Muscle of back (tissue), 11 donors: ENCODE results near the gene PARN. TPM values are rescaled to one million over a fixed set of nuclear protein-coding genes. Genes with fewer than 3 reads are reported as not detected.

Experiments
- DNase-seq, 3 donors: peaks; one replicate each; pipeline versions ENCODE4 v3.0.0 to v3.0.0-alpha.2; 2013
- polyA plus RNA-seq, 10 donors: library from polyadenylated mRNA; unstranded; fragments of 120-200 nt; gene quantifications; one replicate each; pipeline ENCODE4 v1.2.1, GENCODE V29; 2013; ENCODE audit not compliant: insufficient read length in 10 of 10

PARN gene
- polyA plus RNA-seq, 10 donors, result 12.8 to 20.0 (median 17.4) TPM

DNA sequence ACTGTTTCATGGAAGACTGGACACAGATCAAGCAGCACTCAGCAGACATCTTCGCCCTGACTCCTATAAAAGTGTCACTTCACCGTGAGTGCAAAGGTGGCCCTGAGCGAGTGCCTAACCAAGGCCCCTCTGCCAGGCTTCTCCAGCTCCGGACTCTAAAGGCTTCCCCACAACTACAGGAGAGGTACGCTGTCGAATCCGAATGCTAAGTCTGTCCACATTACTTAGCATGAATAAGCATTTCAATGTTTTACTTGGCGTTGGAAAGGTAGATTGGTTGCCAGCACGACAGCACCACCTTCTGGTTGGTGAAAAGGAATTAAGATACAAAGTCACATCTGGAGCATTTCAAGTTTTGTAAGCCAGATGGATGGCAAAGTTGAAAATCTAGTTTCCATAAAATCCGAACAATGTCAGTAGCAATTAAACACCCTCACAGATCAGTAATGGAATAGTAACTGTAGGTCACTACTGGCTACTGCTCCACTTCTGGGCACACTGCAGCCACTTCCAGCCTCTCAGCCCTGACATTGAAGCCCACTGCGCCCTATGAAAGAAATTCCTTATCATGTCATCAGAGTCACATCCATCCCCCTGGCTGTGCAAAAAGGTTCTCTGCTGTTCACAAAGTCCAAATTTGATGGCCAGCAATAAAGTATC is 100.9 kb downstream of the PARN start:
- peak; percentile 89 to 93 (median 90) for DNase-seq

DNA sequence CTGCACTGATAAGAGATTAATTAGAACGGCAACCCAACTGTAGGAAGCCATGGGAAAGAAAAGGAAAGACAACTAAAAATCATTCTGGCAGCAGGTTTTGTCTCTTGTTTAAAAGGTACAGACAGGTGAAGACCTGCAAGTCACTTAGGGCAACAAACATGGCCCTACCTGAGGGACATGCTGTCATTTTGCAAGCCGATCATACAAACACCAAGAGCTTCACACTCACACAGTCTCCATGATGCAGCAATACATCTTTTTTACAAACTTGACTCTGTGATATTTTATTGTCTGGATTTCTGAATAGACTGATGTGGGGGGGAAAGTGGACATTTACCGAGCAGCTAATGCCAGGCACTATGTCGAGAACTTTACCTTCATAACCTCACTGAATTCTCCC is 101.8 kb downstream of the PARN start:
- no peak for DNase-seq

GRCh38 chr16:14527411-14528044 is 102.5 kb downstream of the PARN start:
- DNase-seq, result no peak

DNA sequence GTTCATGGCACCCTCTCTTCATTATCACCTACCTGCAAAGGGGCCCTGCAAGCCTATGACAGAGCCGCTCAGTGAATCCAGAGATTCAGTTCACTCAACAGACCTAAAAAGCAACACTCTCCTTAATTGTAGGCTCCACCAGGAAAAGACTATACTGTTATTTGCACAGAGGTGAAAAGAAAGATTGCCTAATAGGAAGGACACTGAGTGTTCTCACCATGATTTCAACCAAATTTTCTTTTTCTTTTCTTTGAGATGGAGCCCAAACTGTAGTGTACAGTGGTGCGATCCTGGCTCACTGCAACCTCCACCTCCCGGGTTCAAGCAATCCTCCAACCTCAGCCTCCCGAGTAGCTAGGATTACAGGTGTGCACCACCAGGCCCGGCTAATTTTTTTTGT is 104.5 kb downstream of the PARN start:
- no peak for DNase-seq

GRCh38 chr16:14524979-14525378 is 105.1 kb downstream of the PARN start:
- DNase-seq, result no peak

GRCh38 chr16:14523632-14524031 is 106.4 kb downstream of the PARN start:
- no peak for DNase-seq

- DNase-seq, result no peak
Observed at GRCh38 chr16:14522671-14523070, 107.4 kb downstream of the PARN start.

DNA sequence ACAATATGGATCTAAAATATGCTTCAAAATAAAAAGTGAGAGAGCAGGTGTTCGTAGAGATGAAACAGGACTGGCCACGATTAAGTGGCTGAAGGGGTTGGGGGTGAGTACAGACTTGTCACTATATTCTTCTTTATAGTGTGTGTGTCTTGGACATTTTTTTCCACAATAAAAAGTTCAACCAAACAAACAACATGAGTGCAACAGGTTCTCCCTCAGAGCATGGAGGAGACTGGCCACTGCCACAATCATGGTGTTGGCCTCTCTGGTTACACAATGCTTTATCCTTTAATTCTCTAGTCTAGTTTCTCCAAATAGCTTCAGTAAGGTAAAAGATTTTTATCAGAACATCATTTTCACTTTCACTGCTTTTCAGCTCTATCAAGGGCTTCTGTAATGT is 109.3 kb downstream of the PARN start:
- no peak for DNase-seq

DNA sequence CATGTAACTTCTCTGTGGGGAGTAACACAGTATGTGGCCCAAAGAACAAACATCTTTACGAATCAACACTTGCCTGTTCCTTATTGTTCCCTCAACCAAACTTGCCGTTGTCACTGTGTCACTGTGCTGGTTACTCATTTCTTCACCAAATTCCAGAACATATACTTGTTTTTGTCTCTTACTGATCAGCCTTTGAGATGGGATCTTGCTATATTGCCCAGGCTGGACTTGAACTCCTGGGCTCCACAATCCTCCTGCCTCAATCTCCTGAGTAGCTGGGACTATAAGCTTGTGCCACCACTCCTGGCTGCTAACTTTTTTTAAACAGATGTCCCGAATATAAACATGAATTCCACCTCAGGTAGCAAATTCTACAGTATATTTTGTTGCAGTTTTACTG is 115.1 kb downstream of the PARN start:
- DNase-seq, result no peak

DNA sequence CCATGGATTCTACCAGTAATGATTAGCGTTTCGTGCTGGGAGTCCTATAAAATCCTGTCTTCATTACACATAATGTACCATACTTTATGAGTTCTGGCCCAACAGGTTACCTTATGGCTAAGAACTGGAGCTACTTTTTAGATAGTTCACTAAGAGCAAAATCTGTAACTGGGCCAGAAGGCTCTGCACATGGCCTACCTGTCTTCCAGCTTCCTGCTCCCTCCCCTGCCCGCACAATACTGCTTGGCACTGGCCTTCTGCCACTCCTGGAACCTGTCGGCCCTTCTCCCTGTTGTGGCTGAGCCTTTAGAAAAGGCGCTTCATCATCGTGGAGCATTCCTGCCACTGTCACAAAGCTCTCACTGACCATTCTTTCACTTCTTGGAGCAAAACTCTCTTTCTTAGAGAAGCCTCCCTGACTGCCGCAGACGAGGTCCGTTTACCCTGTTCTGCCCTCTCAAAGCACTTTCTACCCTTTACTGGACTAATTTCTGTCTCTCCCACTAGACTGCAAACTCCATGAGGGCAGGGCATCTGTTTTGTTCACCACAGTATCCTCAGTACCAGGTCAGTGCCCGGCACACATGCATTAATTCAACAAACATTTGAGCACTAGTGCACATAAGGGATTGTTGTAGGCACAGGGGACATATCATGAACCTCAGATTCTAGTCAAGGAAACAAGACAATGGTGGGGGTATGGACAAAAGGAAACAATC is 116.5 kb downstream of the PARN start:
- DNase-seq, result no peak

- no peak for DNase-seq
Observed at GRCh38 chr16:14511800-14512135, 118.3 kb downstream of the PARN start.

DNA sequence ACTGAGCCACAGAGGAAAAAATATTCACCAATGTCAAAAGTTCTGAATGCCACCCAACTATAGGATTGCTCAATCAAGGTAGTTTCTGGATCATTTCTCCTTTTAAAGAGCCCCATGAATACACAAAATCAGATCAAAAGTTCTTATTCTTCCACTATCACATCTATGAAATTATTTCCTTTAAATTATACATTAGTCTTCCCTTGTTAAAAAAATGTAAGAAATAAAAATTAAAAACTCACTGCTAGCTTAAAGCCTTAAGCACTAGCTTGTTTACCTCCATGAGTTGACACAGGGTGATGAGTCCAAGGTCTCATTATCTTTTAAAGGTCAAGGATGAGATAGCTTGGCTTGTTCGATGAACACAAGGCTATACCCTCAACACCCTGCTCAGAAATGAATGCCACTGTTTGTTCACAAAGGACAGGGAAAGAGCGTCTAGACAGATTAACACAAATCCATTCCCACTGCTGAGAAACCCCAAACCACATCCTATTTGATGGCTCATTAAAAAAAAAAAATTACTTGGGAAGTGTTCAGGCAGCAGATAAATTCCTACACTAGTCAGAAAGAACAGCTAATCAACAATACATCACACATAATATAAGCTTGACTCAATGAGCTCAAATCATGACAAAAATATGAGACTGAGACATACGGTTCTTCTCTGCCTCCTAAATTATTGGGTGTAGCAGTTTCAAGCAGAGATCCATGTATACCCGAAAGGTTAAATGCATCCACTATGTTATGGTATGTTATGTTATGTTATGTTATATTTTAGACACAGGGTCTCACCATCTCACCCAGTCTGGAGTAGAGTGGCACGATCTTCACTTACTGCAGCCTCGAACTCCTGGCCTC is 118.9 kb downstream of the PARN start:
- peak in 1 of 3 donors; percentile 80 for DNase-seq

DNA sequence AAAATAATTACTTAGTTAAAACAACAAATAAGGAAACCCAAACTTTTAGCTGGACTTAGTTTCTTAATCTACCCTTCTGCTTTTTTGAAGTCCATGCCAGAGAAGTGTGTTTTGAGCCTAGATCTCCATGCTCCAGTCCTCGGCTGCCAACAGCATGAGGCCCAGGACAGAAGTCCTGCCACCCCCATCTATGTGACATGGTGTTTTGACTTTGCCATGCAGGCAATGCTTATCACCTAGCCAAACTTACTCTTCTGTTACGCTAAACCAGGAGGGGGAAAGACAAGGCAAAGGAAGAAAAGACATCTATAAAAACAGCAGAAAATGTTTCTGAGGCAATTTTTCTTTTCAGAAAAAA is 119.5 kb downstream of the PARN start:
- no peak for DNase-seq

DNA sequence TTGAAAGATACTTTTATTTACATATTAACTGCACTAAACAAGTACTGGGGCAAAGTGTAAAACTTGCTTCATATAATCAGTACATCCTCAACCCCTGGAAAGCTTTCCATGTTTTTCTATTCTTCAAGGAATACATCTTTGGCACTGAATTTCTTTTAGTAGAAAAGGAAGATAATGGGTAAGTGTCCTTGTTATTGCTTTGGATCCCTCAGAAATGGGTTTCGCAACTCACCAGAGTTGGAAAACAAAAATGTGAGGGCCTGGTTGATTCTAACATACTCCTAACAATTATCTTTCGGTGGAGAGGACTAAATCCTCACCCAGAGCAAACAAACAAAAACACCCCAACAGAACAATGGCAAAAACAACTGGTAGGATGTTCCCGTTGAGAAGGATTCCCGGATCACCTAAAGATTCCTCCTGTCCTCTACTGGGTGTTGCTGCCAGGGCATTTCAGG is 120.4 kb downstream of the PARN start:
- DNase-seq, result no peak

DNA sequence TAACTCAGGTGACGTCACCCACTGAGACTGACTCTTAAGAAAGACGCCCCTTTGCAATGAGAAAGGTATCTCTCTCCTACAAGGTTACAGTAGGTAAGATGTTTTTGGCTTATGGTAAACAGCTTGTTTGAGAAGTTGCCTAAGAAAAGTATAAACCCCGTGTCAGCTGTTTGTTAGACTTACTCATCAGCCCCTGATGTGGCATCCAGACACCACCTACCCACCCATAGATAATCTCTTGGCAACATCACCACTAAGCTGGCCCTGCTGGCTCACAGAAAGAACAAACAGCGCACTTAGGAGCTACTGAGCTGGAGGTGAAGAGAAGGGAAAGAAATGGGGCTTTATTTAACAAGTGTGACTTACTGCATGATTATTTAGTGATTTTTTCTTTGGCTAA is 121.0 kb downstream of the PARN start:
- no peak for DNase-seq

DNA sequence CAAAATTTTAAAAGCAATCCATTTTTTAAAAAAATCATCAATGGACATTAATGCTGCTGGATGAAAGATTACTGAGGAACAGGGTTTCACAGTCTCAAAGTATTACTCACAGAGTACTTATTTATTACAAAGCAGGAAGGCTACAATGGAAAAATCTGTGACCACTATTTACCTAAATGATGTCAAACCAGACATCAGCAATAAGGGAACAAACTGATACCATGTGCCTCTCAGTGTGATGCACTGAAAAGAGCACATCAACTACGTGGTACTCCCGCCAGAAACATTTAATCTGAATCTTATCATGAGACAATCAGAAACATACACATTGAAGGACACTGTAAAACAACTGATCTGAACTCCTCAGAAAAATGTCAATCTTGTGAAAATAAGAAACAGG is 124.2 kb downstream of the PARN start:
- no peak for DNase-seq

- no peak for DNase-seq
Observed at GRCh38 chr16:14502932-14503741, 126.9 kb downstream of the PARN start.

DNA sequence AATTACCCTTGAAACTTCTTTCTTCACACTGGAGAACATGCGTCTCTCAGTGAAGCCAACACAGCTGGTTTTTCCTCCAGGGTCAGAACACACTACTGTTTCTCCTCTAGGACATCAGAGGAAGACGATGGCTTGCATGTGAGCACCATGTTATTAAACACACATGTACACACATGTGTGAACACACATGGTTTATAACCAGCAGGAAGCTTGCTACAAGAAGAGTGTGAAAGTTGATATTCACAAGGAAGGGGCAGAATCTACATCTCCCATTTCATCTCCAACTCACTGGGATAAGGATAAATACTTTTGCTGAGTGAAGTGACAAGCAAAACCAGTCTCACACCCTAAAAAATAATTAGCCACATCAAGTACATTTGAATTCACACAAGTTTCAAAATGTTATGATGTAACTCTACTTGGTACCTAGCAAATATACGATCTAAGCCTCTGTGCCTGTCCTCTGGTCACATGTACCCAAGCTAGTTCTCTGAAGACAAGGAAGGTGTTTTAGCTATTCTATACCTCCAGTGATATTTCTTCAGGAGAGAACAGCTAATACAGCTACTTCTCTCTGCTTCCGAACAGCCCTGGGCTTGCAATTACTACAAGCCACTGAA is 127.7 kb downstream of the PARN start:
- DNase-seq, result no peak

- DNase-seq, result peak; percentile 84 to 93 (median 88)
Observed at GRCh38 chr16:14501331-14502255, 128.5 kb downstream of the PARN start.

DNA sequence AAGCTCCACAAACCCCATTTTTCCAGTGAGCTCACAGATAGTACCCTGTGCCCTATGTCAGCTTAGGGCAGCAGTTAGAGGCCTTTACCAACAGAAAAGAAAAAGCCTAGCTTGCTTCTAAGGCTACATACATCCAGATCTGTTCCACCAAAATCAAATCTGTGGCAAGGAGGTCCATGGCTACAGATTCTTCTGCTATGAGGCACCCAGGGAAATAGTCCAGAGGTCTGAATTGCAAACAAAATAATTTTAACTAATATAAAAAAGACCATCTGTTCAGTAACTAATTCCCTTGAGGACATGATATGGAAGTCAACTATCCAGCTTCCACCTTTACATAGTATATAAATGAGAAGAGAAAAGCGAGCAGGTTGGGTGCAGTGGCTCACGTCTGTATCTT is 129.3 kb downstream of the PARN start:
- no peak for DNase-seq
